ENCODE data around the gene PTN. TPM values are rescaled to one million over a fixed set of nuclear protein-coding genes. Genes with fewer than 3 reads are reported as not detected.

PTN gene
- polyA plus RNA-seq, 2 of the 4 experiments (the other 2 are of a cell fraction): not detected

- DNase-seq (ENCODE audit: low read depth in 1 of 2, low spot score in 1 of 2): no peak
- TF ChIP-seq CBX8 (IDR thresholded peaks at IDR 0.05): no peak
- no peak for TF ChIP-seq MYC (IDR thresholded peaks at IDR 0.05; ENCODE audit: borderline replicate concordance, low read length)
- no peak for TF ChIP-seq CHD4 (IDR thresholded peaks at IDR 0.05; ENCODE audit: borderline replicate concordance)
- TF ChIP-seq HEYL (CRISPR knock-in tag; IDR thresholded peaks at IDR 0.05): no peak
- TF ChIP-seq HOXB13 (CRISPR knock-in tag; IDR thresholded peaks at IDR 0.05; ENCODE audit: low read depth): no peak
- TF ChIP-seq ESRRA (IDR thresholded peaks at IDR 0.05; ENCODE audit: borderline replicate concordance, low read length): no peak
- TF ChIP-seq ZNF302 (CRISPR knock-in tag; IDR thresholded peaks at IDR 0.05): no peak
- no peak for TF ChIP-seq KDM5A (IDR thresholded peaks at IDR 0.05)
- TF ChIP-seq HES2 (IDR thresholded peaks at IDR 0.05): no peak
- no peak for TF ChIP-seq ELK1 (IDR thresholded peaks at IDR 0.05; ENCODE audit: low read depth, low read length)
- TF ChIP-seq ZC3H11A (IDR thresholded peaks at IDR 0.05): no peak
- TF ChIP-seq ZFP36 (IDR thresholded peaks at IDR 0.05; ENCODE audit: borderline replicate concordance, partially characterized antibody): no peak
- TF ChIP-seq EP300 (IDR thresholded peaks at IDR 0.05): no peak
- no peak for TF ChIP-seq ZSCAN20 (CRISPR knock-in tag; IDR thresholded peaks at IDR 0.05)
- no peak for TF ChIP-seq BHLHE40 (IDR thresholded peaks at IDR 0.05; ENCODE audit: low read depth, low read length)
- no peak for TF ChIP-seq FOSB (CRISPR knock-in tag; IDR thresholded peaks at IDR 0.05)
- no peak for TF ChIP-seq MAFK (IDR thresholded peaks at IDR 0.05; ENCODE audit: partially characterized antibody)
- CTCF ChIA-PET: no interaction called here
- Histone ChIP-seq H3K4me2 (no peak overlapping the region), H3K4me3 (no peak overlapping the region), H3K4me1 (no peaks in the 10 kb centered on the region), H3K27ac (no peak overlapping the region), H3K9me3 (no peaks in the 10 kb centered on the region)
- no peak for ATAC-seq
- WGBS (ENCODE audit: missing lambda C conversion rate): 7% methylated on average over 7 of the region's 7 CpGs
- POLR2A ChIA-PET: no interaction called here
- no peak for FAIRE-seq
Measured at GRCh38 chr7:137262599-137262998, 80.9 kb downstream of the PTN start.

GRCh38 chr7:137258552-137258951, 85.0 kb downstream of the PTN start:
- Histone ChIP-seq H3K4me3 (no peak overlapping the region), H3K9me3 (no peaks in the 10 kb centered on the region), H3K4me1 (no peaks in the 10 kb centered on the region), H3K4me2 (no peak overlapping the region), H3K27ac (no peak overlapping the region)
- ChIA-PET CTCF (no interaction called here), POLR2A (no interaction called here)
- FAIRE-seq: no peak
- no peak for TF ChIP-seq SMC3 (IDR thresholded peaks at IDR 0.05)
- TF ChIP-seq RARB (CRISPR knock-in tag; IDR thresholded peaks at IDR 0.05): no peak
- TF ChIP-seq KDM1A (IDR thresholded peaks at IDR 0.05; ENCODE audit: low read depth): no peak
- no peak for TF ChIP-seq HOXB5 (CRISPR knock-in tag; IDR thresholded peaks at IDR 0.05)
- TF ChIP-seq BCL3 (IDR thresholded peaks at IDR 0.05): no peak
- TF ChIP-seq FOSL2 (IDR thresholded peaks at IDR 0.05): no peak
- no peak for TF ChIP-seq FOSL2 (CRISPR knock-in tag; IDR thresholded peaks at IDR 0.05)
- TF ChIP-seq GATA3 (IDR thresholded peaks at IDR 0.05; ENCODE audit: borderline replicate concordance): no peak
- TF ChIP-seq RFX5 (IDR thresholded peaks at IDR 0.05): no peak
- no peak for ATAC-seq
- WGBS (ENCODE audit: missing lambda C conversion rate): 1% methylated on average over 2 of the region's 2 CpGs
- DNase-seq (ENCODE audit: low read depth in 1 of 2, low spot score in 1 of 2): no peak

- DNase-seq (ENCODE audit: low read depth in 1 of 2, low spot score in 1 of 2) (no peak), ATAC-seq (no peak), FAIRE-seq (no peak)
- no peak for TF ChIP-seq HOXB5 (CRISPR knock-in tag; IDR thresholded peaks at IDR 0.05)
- no peak for TF ChIP-seq ZC3H11A (IDR thresholded peaks at IDR 0.05)
- TF ChIP-seq HOXB13 (CRISPR knock-in tag; IDR thresholded peaks at IDR 0.05; ENCODE audit: low read depth): no peak
- TF ChIP-seq JUNB (IDR thresholded peaks at IDR 0.05): no peak
- no peak for TF ChIP-seq HDAC2 (IDR thresholded peaks at IDR 0.05)
- TF ChIP-seq MAZ (IDR thresholded peaks at IDR 0.05; ENCODE audit: borderline replicate concordance, low read depth, low read length): no peak
- no peak for TF ChIP-seq ELK1 (IDR thresholded peaks at IDR 0.05; ENCODE audit: low read depth, low read length)
- no peak for TF ChIP-seq PHF8 (IDR thresholded peaks at IDR 0.05; ENCODE audit: borderline replicate concordance, low read depth)
- no peak for TF ChIP-seq USF2 (IDR thresholded peaks at IDR 0.05)
- TF ChIP-seq HES2 (IDR thresholded peaks at IDR 0.05): no peak
- no peak for TF ChIP-seq MAFK (IDR thresholded peaks at IDR 0.05; ENCODE audit: partially characterized antibody)
- TF ChIP-seq ESRRA (IDR thresholded peaks at IDR 0.05; ENCODE audit: borderline replicate concordance, low read length): no peak
- no peak for TF ChIP-seq MYC (IDR thresholded peaks at IDR 0.05; ENCODE audit: borderline replicate concordance, low read length)
- WGBS (ENCODE audit: missing lambda C conversion rate): 3% methylated on average over 2 of the region's 2 CpGs
- H3K9me3 ChIP-seq: no peaks in the 10 kb centered on the region
- no peak overlapping the region for H3K4me3 ChIP-seq
- POLR2A ChIA-PET: no interaction called here
- CTCF ChIA-PET: no interaction called here
- no peak overlapping the region for H3K27ac ChIP-seq
- H3K4me1 ChIP-seq: no peaks in the 10 kb centered on the region
- H3K4me2 ChIP-seq: no peak overlapping the region
Measured at GRCh38 chr7:137254766-137255165, 88.8 kb downstream of the PTN start.
